C4-2B (cell line): Measurements from ENCODE around the gene REST.
"Not testable (repeated sequence)": the region's sequence is repeated elsewhere in the genome, so short reads cannot be mapped to it uniquely, and the experiment has no call there.

Experiments
- H3K27ac ChIP-seq: fragments of 450-650 bp; 2 replicates; pipeline ENCODE4 v1.5.1; 2017
- CTCF ChIP-seq: fragments of 450-650 bp; conservative IDR thresholded peaks from 2 replicates; pipeline ENCODE4 v1.5.1; 2017; ENCODE audit warnings: mild to moderate bottlenecking
- ZFX ChIP-seq: fragments of 450-650 bp; IDR thresholded peaks from 2 replicates; pipeline ENCODE4 v1.6.1; 2017

REST gene

GRCh38 chr4:56914336-56914735 is 6.6 kb downstream of the REST start:
- H3K27ac ChIP-seq: no peak overlapping the region
- TF ChIP-seq ZFX (no peak), CTCF (no peak)

- not testable (repeated sequence) for H3K27ac ChIP-seq
These were observed 7.3 kb downstream of the REST start for GRCh38 chr4:56914977-56915376.

GRCh38 chr4:56927196-56927595 is 19.5 kb downstream of the REST start:
- no peak overlapping the region for H3K27ac ChIP-seq
- TF ChIP-seq CTCF: no peak
- TF ChIP-seq ZFX: no peak

- no peak for TF ChIP-seq ZFX
- no peak for TF ChIP-seq CTCF
These were observed 22.9 kb downstream of the REST start for GRCh38 chr4:56930638-56931037.

GRCh38 chr4:56931924-56932323 is 24.2 kb downstream of the REST start:
- H3K27ac ChIP-seq: no peak overlapping the region
- TF ChIP-seq ZFX (no peak), CTCF (no peak)

More at GRCh38 chr4:56930638-56931037, 22.9 kb downstream of the REST start:
- H3K27ac ChIP-seq: no peak overlapping the region

- TF ChIP-seq CTCF: no peak
- TF ChIP-seq ZFX: no peak
- no peak overlapping the region for H3K27ac ChIP-seq
These were observed 29.6 kb downstream of the REST start for GRCh38 chr4:56937262-56937661.

- not testable (repeated sequence) for H3K27ac ChIP-seq
These were observed 32.1 kb downstream of the REST start for GRCh38 chr4:56939826-56940225.

- no peak for TF ChIP-seq ZFX
- no peak for TF ChIP-seq CTCF
- no peak overlapping the region for H3K27ac ChIP-seq
These were observed 32.7 kb downstream of the REST start for GRCh38 chr4:56940403-56940802.

GRCh38 chr4:56940971-56941370 is 33.3 kb downstream of the REST start:
- H3K27ac ChIP-seq: no peak overlapping the region
- TF ChIP-seq CTCF (no peak), ZFX (no peak)
